HG03196 (cell line): ENCODE data around the gene SKAP1.

ENCODE experiments used
- ATAC-seq: cut with Tn5 transposase; IDR thresholded peaks from one replicate; pipeline ENCODE4 v1.9.1; 2021; ENCODE audit not compliant: unreplicated experiment

SKAP1 gene

DNA sequence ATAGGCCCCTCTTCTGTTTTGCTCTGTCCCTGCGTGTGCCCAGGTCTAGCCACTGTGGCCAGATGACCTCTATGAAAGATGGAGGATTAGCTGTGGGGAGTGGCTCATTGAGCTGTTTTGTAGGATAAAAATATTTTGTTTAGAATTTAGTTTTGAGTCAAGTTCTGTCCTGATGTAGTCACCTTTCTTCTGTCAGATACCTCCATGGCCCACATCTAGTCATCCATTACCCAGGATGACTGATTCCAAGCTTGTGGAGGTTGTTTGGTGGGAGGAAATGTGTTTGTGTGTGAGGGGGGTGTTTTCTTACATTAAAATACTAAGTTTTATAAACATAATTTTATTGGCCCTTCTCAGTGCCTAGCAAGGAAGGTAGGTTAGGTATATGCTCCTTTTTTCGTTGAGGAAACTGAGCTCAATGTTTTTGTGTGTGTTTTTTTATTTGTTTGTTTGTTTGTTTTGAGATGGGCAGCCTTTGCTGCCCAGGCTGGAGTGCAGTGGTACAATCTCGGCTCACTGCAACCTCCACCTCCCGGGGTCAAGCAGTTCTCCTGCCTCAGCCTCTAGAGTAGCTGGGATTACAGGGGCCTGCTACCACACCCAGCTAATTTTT, 306.1 kb downstream of the SKAP1 start:
- no peak for ATAC-seq

DNA sequence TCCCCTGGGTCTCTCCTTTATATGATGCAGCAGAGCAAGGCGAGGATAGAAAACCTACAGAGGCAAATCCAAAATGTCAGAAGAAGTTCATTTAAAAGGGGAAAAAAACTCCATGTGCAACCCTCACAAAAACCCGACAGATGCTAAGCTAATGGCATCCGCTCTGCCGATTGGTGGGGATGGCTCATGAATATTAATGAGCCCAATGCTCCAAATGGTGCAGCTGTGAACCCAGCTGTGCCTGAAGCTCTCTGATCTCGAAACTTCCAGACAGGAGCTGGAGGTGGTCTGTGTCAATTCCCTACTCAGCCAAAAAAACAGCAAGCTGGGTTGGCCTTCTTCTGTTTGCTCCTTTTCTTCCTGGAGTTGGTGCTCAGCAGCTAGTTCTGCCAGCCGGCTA, 306.9 kb downstream of the SKAP1 start:
- no peak for ATAC-seq

DNA sequence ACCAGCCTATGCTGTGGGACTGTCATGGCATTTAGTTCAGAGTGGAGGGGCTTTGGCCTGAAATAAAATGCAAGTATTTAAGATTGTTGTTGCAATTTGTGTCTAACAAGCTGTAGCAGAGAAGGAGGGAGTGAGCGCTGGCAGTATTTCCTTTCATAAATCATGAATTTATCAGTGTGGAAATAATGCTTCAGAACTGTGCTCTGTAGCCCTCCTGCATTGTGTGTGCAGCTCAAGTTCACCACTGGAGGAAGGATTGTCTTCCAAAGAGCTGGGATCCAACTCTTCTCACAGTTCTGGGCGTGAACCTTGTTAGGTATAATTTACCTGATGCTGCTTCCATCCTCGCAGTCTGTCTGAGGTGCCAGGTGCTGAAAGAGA, 307.4 kb downstream of the SKAP1 start:
- ATAC-seq: no peak

DNA sequence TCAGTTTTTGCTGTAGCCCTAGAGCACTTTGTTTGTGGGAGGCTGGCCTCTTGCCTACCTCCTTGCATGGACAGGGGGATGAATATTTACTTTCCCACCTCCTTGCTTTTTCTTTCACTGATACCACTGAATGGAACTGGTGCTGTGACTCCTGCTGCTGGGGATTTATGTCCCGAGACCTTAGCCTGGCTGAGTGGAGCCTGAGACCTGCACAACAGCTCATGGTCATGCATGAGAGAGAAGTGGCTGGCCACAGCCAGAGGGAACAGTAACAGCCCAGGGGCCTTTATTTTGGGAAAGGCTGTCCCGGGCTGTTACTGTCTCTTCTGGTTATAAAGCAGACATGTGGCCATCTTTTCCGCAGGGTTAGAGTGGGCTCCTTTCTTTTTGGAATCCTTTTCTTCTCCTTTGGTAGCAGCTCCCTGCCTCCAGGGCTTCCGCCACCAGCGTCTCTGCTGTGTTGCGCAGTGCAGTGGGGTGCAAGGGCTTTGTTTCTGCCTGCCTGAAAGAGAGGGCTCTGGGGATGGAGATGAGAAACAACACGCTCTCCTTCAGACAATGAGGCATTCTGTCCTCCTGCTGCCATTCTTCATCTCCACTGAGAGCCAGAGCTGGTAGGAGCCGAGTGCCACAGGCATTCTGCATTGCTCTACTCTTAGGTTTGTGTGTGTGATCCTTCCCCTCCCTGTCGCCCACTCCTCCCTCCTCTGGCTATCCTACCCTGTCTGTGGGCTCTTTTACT, 307.9 kb downstream of the SKAP1 start:
- no peak for ATAC-seq

DNA sequence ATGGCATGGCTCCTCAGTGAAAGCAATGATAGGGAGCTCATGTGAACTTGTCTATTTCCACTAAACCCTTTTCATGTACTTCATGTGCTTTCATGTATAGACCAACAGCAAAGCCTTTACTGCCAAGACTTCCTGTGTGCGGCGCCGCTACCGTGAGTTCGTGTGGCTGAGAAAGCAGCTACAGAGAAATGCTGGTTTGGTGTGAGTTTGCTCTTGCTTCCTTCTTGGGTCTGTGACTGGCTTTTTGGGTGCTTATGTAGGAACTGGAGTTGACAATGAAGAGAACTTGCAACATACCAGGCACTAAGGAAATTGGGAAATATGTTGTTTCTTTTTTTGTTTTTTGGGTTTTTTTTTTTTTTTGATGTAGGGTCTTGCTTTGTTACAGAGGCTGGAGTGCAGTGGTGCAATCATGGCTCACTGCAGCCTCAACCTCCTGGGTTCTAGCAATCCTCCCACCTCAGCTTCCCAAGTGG, 316.8 kb downstream of the SKAP1 start:
- peak; percentile 38 for ATAC-seq

DNA sequence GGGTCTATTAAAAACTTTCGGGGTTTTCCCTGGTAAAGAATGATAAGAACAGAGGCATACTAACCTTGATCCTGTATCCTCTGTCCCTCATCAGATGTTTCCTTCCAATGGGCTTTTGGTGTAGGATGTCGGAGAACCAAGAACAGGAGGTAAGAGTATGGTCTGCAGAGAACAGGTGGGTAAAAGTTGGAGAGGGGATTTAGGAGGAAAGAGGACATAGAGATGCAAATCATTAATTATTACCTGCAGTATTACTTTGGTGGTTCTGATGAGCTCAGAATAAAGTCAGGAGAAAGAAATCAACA, 318.1 kb downstream of the SKAP1 start:
- no peak for ATAC-seq

DNA sequence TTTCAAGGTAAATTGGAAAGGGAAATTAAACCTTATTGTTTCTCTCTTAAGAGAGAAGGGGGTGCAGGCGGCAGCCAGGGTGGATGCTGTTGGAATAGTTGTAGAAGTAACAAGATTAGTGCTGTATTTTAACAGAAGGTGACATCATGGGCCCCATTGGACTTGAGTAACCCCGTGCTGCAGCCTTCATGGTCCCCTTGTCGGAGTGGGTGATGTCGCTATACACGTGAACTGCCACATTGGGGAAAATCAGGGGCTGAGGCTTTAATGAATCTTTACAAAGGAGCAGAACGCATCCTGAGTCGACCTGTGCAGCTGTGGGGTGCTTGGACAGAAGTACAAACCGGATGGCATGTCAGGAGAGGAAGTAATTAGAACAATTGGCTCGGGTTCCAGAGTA, 319.3 kb downstream of the SKAP1 start:
- no peak for ATAC-seq

DNA sequence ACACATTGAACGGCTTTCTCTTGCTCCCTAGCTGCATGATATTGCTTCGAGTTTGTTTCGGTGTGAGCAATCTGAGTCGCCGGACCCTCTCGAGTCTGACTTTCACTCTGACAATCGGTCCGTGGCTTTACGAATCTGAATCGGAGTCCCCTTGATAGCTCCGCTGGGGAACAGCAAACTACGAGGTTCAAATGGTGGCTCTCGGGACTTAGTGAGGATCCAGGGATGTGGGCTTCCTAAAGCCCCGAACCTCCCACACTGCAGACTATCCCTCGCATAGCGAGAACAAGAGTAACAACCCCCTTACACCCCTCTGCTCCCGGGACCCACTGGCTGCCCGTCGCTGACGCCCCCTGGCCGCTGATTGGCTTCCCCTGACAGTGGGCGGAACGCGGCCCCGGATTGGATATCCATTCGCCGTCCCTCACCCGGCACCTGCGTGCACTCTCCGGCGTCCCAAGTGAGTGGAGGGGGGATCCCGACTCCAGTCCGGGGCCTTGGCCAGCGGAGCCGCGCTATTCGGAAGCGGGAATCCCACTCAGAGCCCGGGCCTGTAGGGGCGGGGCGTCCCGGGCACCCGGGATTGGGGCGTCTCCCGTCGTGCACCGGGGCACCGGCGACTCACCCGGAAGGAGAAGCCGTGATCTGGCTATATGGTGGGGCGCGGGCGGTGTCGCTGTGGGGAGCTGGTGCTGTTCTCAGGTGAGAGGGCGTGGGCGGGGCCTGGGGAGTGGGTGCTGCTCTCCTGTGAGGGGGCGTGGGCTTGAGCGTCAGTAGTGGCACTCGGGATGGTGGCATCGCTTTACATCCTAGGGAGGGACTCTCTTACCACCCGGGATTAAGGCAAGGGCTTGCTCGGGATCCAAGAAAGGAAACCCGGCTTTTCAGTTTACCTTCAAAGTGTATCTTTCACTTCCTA, 322.6 kb downstream of the SKAP1 start, which contains the start of gene SNX11:
SNX11 (plus strand) TSS at position 630 of the 919 bp plus-strand sequence. CDS start 4,278 bp downstream, outside the sequence.
- ATAC-seq: peak; percentile 73

DNA sequence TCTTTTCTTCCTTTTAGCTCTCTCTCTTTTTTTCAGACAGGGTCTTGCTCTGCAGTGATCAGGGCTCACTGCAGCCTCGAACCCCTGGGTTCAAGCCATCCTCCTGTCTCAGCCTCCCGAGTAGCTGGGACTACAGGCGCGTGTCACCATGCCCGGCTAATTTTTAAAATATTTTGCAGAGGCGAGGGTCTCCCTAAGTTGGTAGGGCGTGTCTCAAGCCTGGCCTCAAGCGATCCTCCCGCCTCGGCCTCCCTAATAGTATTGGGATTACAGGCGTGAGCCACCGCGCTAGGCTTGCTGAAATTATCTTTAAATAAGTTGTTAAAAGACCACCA, 323.2 kb downstream of the SKAP1 start:
- no peak for ATAC-seq

DNA sequence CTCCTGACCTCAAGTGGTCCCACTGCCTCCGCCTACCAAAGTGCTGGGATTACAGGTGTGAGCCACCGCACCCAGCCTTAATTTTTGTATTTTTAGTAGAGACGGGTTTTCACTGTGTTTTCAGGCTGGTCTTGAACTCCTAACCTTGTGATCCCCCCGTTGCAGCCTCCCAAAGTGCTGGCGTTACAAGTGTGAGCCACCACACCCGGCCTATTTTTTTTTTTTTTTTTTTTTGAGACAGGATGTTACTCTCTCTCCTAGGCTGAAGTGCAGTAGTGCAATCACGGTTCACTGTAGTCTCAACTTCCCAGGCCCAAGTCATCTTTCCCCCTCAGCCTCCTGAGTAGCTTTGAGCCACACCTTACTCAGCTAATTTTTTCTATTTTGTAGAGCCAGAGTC, 325.6 kb downstream of the SKAP1 start:
- no peak for ATAC-seq

DNA sequence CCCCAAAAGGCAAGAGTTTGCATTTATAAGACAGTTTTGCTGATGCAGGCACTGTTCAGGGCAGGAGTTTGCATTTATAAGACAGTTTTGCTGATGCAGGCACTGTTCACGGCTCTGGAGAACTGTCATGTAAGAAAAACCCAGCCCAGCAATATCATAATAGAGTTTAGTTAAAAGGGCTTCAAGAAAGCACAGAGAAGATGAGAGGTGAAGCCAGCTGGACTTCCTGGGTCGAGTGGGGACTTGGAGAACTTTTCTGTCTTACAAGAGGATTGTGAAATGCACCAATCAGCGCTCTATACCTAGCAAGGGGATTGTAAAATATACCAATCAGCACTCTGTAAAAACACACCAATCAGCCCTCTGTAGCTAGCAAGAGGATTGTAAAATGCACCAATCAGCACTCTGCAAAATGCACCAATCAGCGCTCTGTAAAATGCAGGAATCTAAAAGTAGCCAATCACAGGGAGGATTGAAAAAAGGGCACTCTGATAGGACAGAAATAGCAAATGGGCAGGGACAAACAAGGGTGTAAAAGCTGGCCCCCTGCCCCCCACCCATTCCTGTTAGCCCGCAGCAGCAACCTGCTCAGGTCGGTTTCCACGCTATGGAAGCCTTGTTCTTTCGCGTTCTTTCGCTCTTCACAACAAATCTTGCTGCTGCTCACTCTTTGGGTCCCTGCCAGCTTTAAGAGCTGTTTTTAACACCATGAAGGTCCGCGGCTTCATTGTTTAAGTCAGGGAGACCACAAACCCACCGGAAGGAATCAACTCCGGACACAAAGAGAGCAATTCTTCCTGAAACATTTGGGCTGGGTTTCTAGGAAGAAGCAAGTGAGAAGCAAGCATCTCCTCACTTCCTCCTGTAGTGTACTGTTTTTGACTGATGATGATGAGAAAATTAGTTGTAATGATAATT, 327.0 kb downstream of the SKAP1 start:
- no peak for ATAC-seq

DNA sequence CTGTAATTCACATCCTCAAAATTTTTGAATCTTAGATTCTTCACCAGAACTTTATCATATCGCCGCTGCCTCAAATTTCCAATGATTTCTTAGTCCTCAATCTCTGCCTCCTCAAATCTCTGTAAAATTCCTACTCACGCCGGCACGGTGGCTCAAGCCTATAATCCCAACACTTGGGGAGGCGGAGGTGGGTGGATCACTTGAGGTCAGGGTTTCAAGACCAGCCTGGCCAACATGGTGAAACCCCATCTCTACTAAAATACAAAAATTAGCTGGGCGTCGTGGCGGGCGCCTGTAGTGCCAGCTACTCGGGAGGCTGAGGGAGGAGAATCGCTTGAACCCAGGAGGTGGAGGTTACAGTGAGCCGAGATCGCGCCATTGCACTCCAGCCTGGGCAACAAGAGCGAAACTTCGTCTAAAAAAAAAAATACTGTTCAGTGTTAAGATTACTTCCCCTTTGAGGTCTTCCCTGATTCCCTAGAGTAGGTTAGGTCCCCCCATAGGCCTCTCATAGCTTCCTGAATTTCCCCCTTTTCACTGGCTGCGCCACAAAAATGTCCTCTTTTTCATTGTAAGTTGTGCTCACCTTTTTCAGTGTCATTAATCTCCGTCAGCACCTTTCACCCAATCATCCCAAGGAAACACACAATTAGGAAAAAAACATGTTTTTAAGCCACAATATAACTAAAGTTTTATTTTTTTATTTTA, 327.8 kb downstream of the SKAP1 start:
- ATAC-seq: no peak

DNA sequence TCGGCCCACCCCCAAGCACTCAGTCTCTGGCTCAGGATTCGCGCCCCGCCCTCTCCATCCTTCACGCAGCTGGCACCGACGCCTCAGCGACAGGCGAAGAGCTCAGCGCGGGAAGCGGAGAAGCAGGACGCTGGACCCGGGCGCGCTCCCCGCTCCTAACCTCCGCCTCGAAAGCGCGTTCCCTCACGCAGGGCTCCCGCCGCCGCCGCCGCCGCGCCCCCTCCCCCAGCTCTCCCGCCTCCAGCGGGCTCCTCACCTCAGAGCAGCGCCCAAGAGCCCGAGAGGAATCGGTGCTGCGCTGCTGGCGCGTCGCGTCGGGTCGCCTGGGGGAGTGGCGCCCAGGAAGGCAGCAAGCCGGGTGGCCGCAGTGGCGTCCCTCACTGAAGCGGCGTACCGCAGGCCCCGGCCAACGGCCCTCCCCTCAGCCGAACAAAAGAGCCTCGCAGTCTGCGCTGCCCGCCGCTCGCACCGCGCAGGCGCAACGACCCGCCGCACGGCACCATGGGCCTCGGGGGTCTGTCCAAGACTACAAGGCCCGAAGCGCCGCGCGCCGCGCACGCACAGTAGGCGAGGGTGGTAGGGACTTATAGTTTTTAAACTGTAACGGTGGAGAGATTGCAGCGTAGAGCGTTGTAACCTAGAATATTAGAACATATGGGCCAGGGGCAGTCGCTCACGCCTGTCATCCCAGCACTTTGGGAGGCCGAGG, 328.8 kb downstream of the SKAP1 start, which contains the start of gene CBX1:
CBX1 (minus strand) TSS at position 467 of the 709 bp plus-strand sequence. CDS start 24,474 bp downstream, outside the sequence.
- ATAC-seq: peak; percentile 87

DNA sequence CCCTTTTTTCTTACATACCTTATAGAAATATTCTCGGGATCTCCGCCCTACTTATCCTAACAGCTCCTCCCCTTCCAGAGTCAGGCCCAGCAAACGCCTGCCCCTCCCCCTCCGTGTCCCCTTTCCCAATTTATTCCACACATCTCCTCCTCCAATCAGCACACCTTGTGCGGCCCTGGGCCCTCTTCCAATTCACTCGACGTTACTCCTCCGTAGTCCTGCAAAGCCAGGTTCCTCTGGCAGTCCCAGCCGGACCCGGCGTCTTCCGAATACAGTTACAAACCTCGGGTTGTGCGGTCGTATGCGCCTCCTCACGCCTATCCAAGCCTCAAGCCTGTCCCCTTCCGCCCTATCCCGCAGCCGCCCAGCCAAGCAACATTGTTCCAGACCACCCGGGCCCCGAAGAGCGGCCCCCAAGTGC, 329.4 kb downstream of the SKAP1 start:
- peak; percentile 3 for ATAC-seq

DNA sequence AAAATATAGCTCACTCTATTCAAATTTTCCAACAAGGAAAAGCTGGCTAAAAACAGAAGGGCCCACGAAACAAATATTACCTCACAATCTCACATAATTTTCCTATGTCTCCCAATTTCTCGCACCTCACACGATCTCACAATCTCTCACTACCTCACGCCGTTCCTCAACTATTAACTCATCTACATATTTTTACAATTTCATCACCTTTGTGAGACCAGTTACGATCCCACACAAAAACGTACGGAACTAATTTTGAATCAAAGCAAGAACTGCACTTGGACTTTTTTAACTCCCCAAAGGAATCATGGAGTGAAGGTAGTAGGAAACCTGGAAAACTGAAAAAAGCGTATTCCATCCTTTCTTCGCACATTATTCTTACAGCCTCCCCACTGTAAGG, 329.9 kb downstream of the SKAP1 start:
- ATAC-seq: no peak

DNA sequence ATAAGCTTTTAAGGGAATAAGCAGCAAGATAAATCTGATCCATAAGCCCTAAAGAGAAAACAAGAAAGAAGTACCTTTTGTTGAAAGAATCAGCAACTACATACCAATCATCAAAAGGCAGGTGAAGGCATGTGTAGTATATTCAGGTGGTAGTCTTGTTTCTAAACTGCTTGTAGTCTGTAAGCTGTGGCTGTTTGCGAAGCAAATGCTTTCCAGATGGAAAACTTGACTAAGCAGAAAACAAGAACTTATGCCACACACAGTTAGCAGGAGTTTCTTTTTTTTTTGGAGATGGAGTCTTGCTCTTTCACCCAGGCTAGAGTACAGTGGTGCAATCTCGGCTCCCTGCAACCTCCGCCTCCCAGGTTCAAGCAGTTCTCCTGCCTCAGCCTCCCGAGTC, 334.4 kb downstream of the SKAP1 start:
- no peak for ATAC-seq

DNA sequence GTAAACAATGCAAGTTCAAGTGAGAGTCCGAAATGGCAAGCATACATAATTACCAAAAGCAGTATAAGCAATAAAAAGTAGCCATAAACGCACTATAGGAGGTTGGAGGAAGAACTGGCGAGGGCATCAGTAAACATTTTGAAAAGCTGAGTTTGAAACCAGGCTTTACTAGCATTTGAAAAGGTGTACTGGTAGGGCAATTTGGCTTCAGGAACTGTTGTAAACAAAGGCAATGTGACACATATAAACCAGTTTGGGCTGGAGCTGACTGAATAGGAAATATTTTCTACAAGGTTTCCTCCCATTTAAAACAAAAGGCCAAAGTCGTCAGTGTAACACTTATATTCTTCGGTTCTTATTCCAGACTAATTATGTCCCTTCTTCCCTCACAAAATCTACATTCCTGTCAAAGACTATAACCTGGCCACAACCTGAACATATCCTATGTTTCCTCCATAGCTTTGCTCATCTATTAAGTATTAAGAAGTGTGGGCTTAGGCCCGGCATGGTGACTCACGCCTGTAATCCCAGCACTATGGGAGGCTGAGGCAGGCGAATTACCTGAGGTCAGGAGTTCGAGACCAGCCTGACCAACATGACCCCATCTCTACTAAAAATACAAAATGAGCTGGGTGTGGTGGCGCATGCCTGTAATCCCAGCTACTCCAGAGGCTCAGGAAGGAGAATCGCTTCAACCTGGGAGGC, 336.5 kb downstream of the SKAP1 start:
- ATAC-seq: no peak

DNA sequence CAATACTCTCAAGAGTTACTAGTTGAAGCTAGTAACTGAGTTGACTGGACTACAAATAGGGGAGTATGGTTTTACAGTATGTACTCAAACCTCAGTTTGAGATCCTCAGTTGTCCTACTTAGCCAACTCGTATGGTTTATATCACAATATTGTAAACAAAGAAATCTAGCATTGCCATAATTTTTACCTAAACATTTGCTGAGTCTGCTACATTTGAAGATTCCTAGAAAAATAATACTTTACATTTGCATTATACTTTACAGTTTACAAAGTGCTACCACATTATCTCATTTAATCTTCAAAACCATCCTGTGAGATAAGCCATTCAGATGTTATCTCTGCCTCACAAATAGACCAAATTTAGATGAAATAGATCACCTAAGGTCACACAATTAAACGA, 345.1 kb downstream of the SKAP1 start:
- ATAC-seq: no peak
